Iris pigment epithelial cell (primary cell): ENCODE measurements around the gene CBX7.
"Not testable (repeated sequence)": the region's sequence is repeated elsewhere in the genome, so short reads cannot be mapped to it uniquely, and the experiment has no call there.

ENCODE experiments used
- DNase-seq: peaks from one replicate; pipeline ENCODE4 v3.0.0-alpha.2; 2011; ENCODE audit warnings: low read depth

Gene CBX7

GRCh38 chr22:39174498-39175352, 22.2 kb upstream of the CBX7 start:
- peak; percentile 87 for DNase-seq

GRCh38 chr22:39173787-39174497, 21.5 kb upstream of the CBX7 start:
- DNase-seq: peak; percentile 18

- DNase-seq: no peak
Observed at GRCh38 chr22:39173050-39173706, 20.7 kb upstream of the CBX7 start.

GRCh38 chr22:39172265-39173049, 20.0 kb upstream of the CBX7 start:
- not testable (repeated sequence) for DNase-seq

- no peak for DNase-seq
Observed at GRCh38 chr22:39171623-39172264, 19.3 kb upstream of the CBX7 start.

GRCh38 chr22:39170825-39171622, 18.5 kb upstream of the CBX7 start:
- peak; percentile 52 for DNase-seq

- no peak for DNase-seq
Observed at GRCh38 chr22:39169797-39170466, 17.5 kb upstream of the CBX7 start.

GRCh38 chr22:39166547-39166946, 14.1 kb upstream of the CBX7 start:
- no peak for DNase-seq

GRCh38 chr22:39156093-39156492, 3.6 kb upstream of the CBX7 start:
- DNase-seq: not testable (repeated sequence)

- DNase-seq: no peak
Observed at GRCh38 chr22:39155421-39155820, 2.9 kb upstream of the CBX7 start.

GRCh38 chr22:39153220-39153717, 789 bp upstream of the CBX7 start:
- DNase-seq: no peak

GRCh38 chr22:39152024-39152510, 413 bp downstream of the CBX7 start:
- no peak for DNase-seq

GRCh38 chr22:39151329-39151975, 1.0 kb downstream of the CBX7 start:
- no peak for DNase-seq

GRCh38 chr22:39150848-39151215, 1.6 kb downstream of the CBX7 start:
- DNase-seq: no peak

GRCh38 chr22:39149915-39150847, 2.3 kb downstream of the CBX7 start:
- no peak for DNase-seq

GRCh38 chr22:39148727-39149535, 3.5 kb downstream of the CBX7 start:
- DNase-seq: peak; percentile 47

- no peak for DNase-seq
Observed at GRCh38 chr22:39148026-39148726, 4.3 kb downstream of the CBX7 start.
